ENCODE measurements around the gene NFE2L1.

GRCh38 chr17:48003417-48004151, 44.6 kb upstream of the NFE2L1 start:
- TF ChIP-seq LEF1 (IDR thresholded peaks at IDR 0.05; ENCODE audit: borderline replicate concordance), result no peak
- no peak for TF ChIP-seq PKNOX1 (IDR thresholded peaks at IDR 0.05)
- no peak for TF ChIP-seq SP1 (IDR thresholded peaks at IDR 0.05)
